Activated T-cell treated with anti-CD3 and anti-CD28 coated beads, Interleukin-2, amount 50 U/mL, for 4 hours (primary cell): Measurements from ENCODE around the gene ACOX3. TPM values are rescaled to one million over a fixed set of nuclear protein-coding genes. Genes with fewer than 3 reads are reported as not detected.

Source experiments
- ATAC-seq, 2 donors: fragments of 200-7000 bp; cut with Tn5 transposase; one replicate each; pipeline ENCODE4 v1.10.0; 2021
- DNase-seq: peaks from one replicate; pipeline ENCODE4 v3.0.0-alpha.2; 2020
- H3K27me3 Mint-ChIP-seq: one replicate; pipeline ENCODE4 v1.8.0; 2021; ENCODE audit warnings: low read depth, mixed read lengths
- H3K36me3 Mint-ChIP-seq: one replicate; pipeline ENCODE4 v1.8.0; 2022; ENCODE audit warnings: mixed read lengths; ENCODE audit not compliant: insufficient read depth
- H3K4me1 Mint-ChIP-seq: one replicate; pipeline ENCODE4 v1.8.0; 2021; ENCODE audit warnings: low read depth, mixed read lengths
- H3K4me3 Mint-ChIP-seq: one replicate; pipeline ENCODE4 v1.8.0; 2021; ENCODE audit warnings: mild to moderate bottlenecking, moderate library complexity, mixed read lengths
- H3K9me3 Mint-ChIP-seq: one replicate; pipeline ENCODE4 v1.8.0; 2021; ENCODE audit warnings: mixed read lengths
- total RNA-seq, 3 donors: library from RNA; stranded (reverse); gene quantifications; one replicate each; pipeline ENCODE4 v1.2.1, GENCODE V29; 2021

Gene ACOX3
- total RNA-seq, 3 donors from 2014 or later, result 20.1 to 35.8 (median 20.6) TPM

- H3K4me3 Mint-ChIP-seq, result no peak overlapping the region
- DNase-seq (no peak), ATAC-seq (no peak)
Observed at GRCh38 chr4:8329859-8330761, 110.4 kb downstream of the ACOX3 start.

DNA sequence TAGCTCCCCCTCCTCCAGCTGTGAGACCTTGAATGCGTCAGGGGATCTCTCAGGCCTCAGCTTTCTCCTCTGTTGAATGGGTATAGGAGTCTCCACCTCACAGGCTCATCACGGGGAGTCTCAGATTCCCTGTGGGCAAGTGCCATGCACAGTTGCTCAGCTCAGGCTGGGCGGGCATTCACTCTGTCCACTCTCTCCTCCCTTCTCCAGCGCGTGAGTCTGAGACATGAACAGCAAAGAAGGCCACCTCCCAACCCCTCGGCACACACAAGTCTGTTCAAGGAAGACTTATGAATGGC, 111.0 kb downstream of the ACOX3 start:
- H3K4me1 Mint-ChIP-seq, result no peaks in the 10 kb centered on the region
- H3K36me3 Mint-ChIP-seq, result no peaks in the 10 kb centered on the region
- no peak for ATAC-seq
- DNase-seq, result no peak
- no peaks in the 10 kb centered on the region for H3K27me3 Mint-ChIP-seq
- H3K9me3 Mint-ChIP-seq, result peaks cover 9% of the 10 kb centered on the region
- H3K4me3 Mint-ChIP-seq, result no peak overlapping the region

More at GRCh38 chr4:8329859-8330761, 110.4 kb downstream of the ACOX3 start:
- Mint-ChIP-seq H3K36me3 (no peaks in the 10 kb centered on the region), H3K27me3 (no peaks in the 10 kb centered on the region), H3K4me1 (no peaks in the 10 kb centered on the region), H3K9me3 (peaks cover 9% of the 10 kb centered on the region)

- Mint-ChIP-seq H3K9me3 (peaks cover 9% of the 10 kb centered on the region), H3K36me3 (no peaks in the 10 kb centered on the region), H3K4me3 (no peak overlapping the region), H3K4me1 (no peaks in the 10 kb centered on the region), H3K27me3 (no peaks in the 10 kb centered on the region)
- DNase-seq, result no peak
- no peak for ATAC-seq
Observed at GRCh38 chr4:8328866-8329559, 111.5 kb downstream of the ACOX3 start.

GRCh38 chr4:8328456-8328855, 112.1 kb downstream of the ACOX3 start:
- DNase-seq (no peak), ATAC-seq (no peak)
- H3K4me1 Mint-ChIP-seq, result no peaks in the 10 kb centered on the region
- H3K36me3 Mint-ChIP-seq, result no peaks in the 10 kb centered on the region
- no peaks in the 10 kb centered on the region for H3K27me3 Mint-ChIP-seq
- H3K9me3 Mint-ChIP-seq, result peaks cover 9% of the 10 kb centered on the region
- H3K4me3 Mint-ChIP-seq, result no peak overlapping the region

GRCh38 chr4:8326206-8326605, 114.3 kb downstream of the ACOX3 start:
- no peaks in the 10 kb centered on the region for H3K27me3 Mint-ChIP-seq
- no peak overlapping the region for H3K4me3 Mint-ChIP-seq
- ATAC-seq (no peak), DNase-seq (no peak)
- H3K9me3 Mint-ChIP-seq, result no peaks in the 10 kb centered on the region
- H3K4me1 Mint-ChIP-seq, result no peaks in the 10 kb centered on the region
- no peaks in the 10 kb centered on the region for H3K36me3 Mint-ChIP-seq

GRCh38 chr4:8325291-8325973, 115.1 kb downstream of the ACOX3 start:
- no peaks in the 10 kb centered on the region for H3K36me3 Mint-ChIP-seq
- H3K9me3 Mint-ChIP-seq, result no peaks in the 10 kb centered on the region
- DNase-seq, result no peak
- H3K4me1 Mint-ChIP-seq, result no peaks in the 10 kb centered on the region
- no peak overlapping the region for H3K4me3 Mint-ChIP-seq
- ATAC-seq, result no peak
- no peaks in the 10 kb centered on the region for H3K27me3 Mint-ChIP-seq

- Mint-ChIP-seq H3K4me1 (no peaks in the 10 kb centered on the region), H3K27me3 (no peaks in the 10 kb centered on the region), H3K9me3 (no peaks in the 10 kb centered on the region), H3K4me3 (no peak overlapping the region), H3K36me3 (no peaks in the 10 kb centered on the region)
- DNase-seq (no peak), ATAC-seq (no peak)
Observed at GRCh38 chr4:8324640-8325239, 115.8 kb downstream of the ACOX3 start.

- DNase-seq, result no peak
- no peak overlapping the region for H3K4me3 Mint-ChIP-seq
- H3K36me3 Mint-ChIP-seq, result no peaks in the 10 kb centered on the region
- no peaks in the 10 kb centered on the region for H3K4me1 Mint-ChIP-seq
- no peaks in the 10 kb centered on the region for H3K9me3 Mint-ChIP-seq
- no peak for ATAC-seq
- no peaks in the 10 kb centered on the region for H3K27me3 Mint-ChIP-seq
Observed at GRCh38 chr4:8323947-8324555, 116.5 kb downstream of the ACOX3 start.

- Mint-ChIP-seq H3K36me3 (no peaks in the 10 kb centered on the region), H3K4me1 (no peaks in the 10 kb centered on the region), H3K27me3 (no peaks in the 10 kb centered on the region), H3K9me3 (no peaks in the 10 kb centered on the region), H3K4me3 (no peak overlapping the region)
- ATAC-seq, result no peak
- DNase-seq, result no peak
Observed at GRCh38 chr4:8322794-8323704, 117.5 kb downstream of the ACOX3 start.

DNA sequence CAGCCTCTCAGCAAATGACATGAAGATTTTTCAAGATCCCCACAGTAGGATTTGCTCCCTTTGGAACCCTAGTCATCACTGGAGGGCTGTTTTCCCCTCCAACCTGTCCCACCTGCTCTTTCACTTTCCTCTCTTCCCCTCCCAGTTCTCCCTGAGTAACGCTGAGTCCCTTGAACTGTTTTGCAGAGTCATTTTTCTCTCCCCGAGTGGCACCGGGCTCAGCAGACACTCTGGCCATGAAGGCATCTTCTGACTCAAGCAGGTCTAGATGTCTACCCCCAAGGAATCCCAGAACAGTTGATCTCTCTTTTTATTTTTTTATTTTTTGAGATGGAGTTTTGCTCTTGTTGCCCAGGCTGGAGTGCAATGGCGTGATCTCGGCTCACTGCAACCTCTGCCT, 118.8 kb downstream of the ACOX3 start:
- H3K4me1 Mint-ChIP-seq, result no peaks in the 10 kb centered on the region

DNA sequence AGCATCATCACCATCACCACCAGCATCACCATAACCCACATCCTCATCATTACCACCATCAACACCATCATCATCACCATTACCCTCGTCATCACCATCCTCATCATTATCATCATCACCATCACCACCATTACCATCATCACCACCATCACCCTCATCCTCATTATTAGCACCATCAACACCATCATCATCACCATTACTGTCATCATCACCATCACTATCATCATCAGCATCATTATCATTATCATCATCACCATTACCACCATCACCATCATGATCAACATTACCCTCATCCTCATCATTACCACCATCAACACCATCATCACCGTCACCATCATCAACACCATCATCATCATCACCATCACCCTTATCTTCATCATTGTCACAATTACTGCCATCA, 119.3 kb downstream of the ACOX3 start:
- Mint-ChIP-seq H3K4me1 (no peaks in the 10 kb centered on the region), H3K36me3 (no peaks in the 10 kb centered on the region), H3K9me3 (no peaks in the 10 kb centered on the region), H3K27me3 (no peaks in the 10 kb centered on the region), H3K4me3 (no peak overlapping the region)
- no peak for DNase-seq
- no peak for ATAC-seq

More for the DNA sequence above, 118.8 kb downstream of the ACOX3 start:
- H3K4me3 Mint-ChIP-seq, result no peak overlapping the region
- no peaks in the 10 kb centered on the region for H3K9me3 Mint-ChIP-seq
- ATAC-seq (no peak), DNase-seq (no peak)
- no peaks in the 10 kb centered on the region for H3K36me3 Mint-ChIP-seq
- H3K27me3 Mint-ChIP-seq, result no peaks in the 10 kb centered on the region

DNA sequence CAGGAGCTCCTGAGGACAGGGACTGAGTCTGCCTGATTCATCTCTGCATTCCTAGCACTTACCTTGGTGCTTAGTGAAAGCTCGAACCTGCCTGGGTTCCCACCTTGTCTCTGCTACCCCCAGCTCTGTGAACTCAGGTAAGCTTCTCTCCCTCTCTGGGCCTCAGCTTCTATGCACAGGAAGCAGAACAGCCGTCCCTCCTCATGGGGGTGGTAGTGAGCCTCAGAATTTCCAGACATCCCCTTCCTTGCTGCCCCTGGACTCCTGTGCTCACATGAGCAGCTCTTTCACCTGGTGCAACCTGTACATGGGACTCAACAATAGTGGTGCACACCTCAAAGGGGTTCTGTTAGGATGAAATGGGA, 120.2 kb downstream of the ACOX3 start:
- Mint-ChIP-seq H3K4me1 (no peaks in the 10 kb centered on the region), H3K4me3 (no peak overlapping the region), H3K9me3 (no peaks in the 10 kb centered on the region), H3K27me3 (peaks cover 5% of the 10 kb centered on the region), H3K36me3 (no peaks in the 10 kb centered on the region)
- ATAC-seq, result no peak
- no peak for DNase-seq

DNA sequence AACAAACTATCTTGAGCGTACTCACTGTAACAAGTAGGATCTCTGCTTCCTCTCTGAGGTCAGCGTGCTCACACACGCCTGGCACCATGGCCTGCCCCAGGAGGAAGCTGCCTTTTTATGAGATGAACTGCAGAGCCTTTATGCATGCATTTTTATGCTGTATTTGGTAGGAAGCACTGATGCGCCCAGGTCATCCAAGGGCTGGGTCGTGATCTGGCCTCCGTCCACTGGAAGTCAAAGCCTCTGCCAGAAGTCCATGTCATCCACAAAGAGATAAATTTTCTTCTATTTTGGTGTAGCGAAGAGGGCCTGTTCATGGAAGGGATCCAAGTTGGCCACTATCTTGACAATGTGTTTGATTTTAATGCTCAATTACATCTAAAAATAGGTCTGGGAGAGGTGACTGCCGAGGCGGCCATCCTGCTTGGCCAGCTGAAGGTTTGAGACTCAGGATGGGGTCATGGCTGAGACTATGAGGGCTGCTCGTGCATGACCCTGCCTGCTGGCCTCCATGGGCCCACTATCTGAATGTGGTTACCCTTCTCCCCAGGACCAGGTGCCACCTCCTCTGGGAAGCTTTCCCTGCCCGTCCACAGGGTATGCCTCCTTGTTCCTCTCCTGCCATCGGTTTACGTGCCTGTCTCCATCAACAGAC, 120.7 kb downstream of the ACOX3 start:
- Mint-ChIP-seq H3K27me3 (peaks cover 5% of the 10 kb centered on the region), H3K4me1 (no peaks in the 10 kb centered on the region), H3K4me3 (no peak overlapping the region), H3K36me3 (no peaks in the 10 kb centered on the region), H3K9me3 (no peaks in the 10 kb centered on the region)
- DNase-seq, result no peak
- ATAC-seq, result no peak
